K562 (cell line): ENCODE data around the gene CHTF8. TPM values are rescaled to one million over a fixed set of nuclear protein-coding genes. Genes with fewer than 3 reads are reported as not detected.

Experiments
- BCLAF1 ChIP-seq, 2 experiments: fragments of 450-650 bp in 1 of 2; IDR thresholded peaks; 2 replicates each; pipeline ENCODE4 v1.6.1; 2011 to 2017; ENCODE audit warnings: low read depth in 2 of 2, antibody characterized with exemption in 1 of 2, borderline replicate concordance in 1 of 2, low read length in 1 of 2, mild to moderate bottlenecking in 1 of 2, mixed read lengths in 1 of 2; ENCODE audit not compliant: control insufficient read depth in 1 of 2
- CTCF ChIP-seq, 3 experiments: IDR thresholded peaks in 2 of 3; conservative IDR thresholded peaks in 1 of 3; 2 replicates each; pipeline ENCODE4 v1.5.1; 2011 to 2012; ENCODE audit warnings: low read length in 3 of 3, mild to moderate bottlenecking in 3 of 3, control low read depth in 2 of 3, improper control_type of control experiment in 1 of 3, inconsistent platforms in 1 of 3, low read depth in 1 of 3, mixed read lengths in 1 of 3, moderate library complexity in 1 of 3; ENCODE audit not compliant: insufficient read depth in 2 of 3
- MTA1 ChIP-seq: fragments of 450-650 bp; IDR thresholded peaks from 2 replicates; pipeline ENCODE4 v1.6.1; 2017; ENCODE audit warnings: borderline replicate concordance
- RAD21 ChIP-seq, 2 experiments: fragments of 250-450 bp in 1 of 2; fragments of 450-650 bp in 1 of 2; sonication (Bioruptor Pico) in 1 of 2; formaldehyde crosslinking in 1 of 2; IDR thresholded peaks in 1 of 2; conservative IDR thresholded peaks in 1 of 2; 2 replicates each; pipeline versions ENCODE4 v1.4.0 to v1.8.0; 2020 to 2022; ENCODE audit warnings: mild to moderate bottlenecking in 2 of 2, moderate library complexity in 1 of 2
- REST ChIP-seq, 2 experiments: fragments of 450-650 bp; formaldehyde crosslinking in 1 of 2; IDR thresholded peaks; 2 replicates each; pipeline versions ENCODE4 v1.4.0 to v1.6.1; 2014 to 2020; ENCODE audit warnings: mild to moderate bottlenecking in 2 of 2, borderline replicate concordance in 1 of 2, low read depth in 1 of 2
- ZC3H11A ChIP-seq: IDR thresholded peaks from 2 replicates; pipeline ENCODE4 v1.6.1; 2012; ENCODE audit warnings: low read depth, low read length, improper control_type of control experiment
- ZNF586 ChIP-seq: fragments of 450-650 bp; formaldehyde crosslinking; conservative IDR thresholded peaks from 2 replicates; pipeline ENCODE4 v1.4.0; 2020; ENCODE audit warnings: mild to moderate bottlenecking, moderate library complexity
- ZZZ3 ChIP-seq: fragments of 450-650 bp; IDR thresholded peaks from 2 replicates; pipeline ENCODE4 v1.6.1; 2016; ENCODE audit warnings: antibody characterized with exemption, mild to moderate bottlenecking, moderate library complexity
- polyA plus RNA-seq, 8 experiments: library from polyadenylated mRNA; depleted of rRNA in 4 of 8; stranded (reverse) in 5 of 8; unstranded in 3 of 8; fragments of >200 nt; fragmentation: Nextera tagmentation in 2 of 8; fragmentation: Illumina TruSeq in 1 of 8; extraction: Ambion mirVana in 2 of 8; extraction: Trizol in 1 of 8; gene quantifications; 2 replicates each; pipeline versions ENCODE4 v1.2.1 to v1.2.3, GENCODE V29; 2011 to 2014; ENCODE audit warnings: inconsistent platforms in 1 of 8, missing spikeins in 1 of 8
- total RNA-seq, 7 experiments: library from RNA; depleted of rRNA in 6 of 7; stranded (reverse); fragments of >200 nt in 6 of 7; fragmentation: Illumina TruSeq in 2 of 7; extraction: Trizol in 2 of 7; gene quantifications; 2 replicates each; pipeline versions ENCODE4 v1.2.1 to v1.2.3, GENCODE V29; 2011 to 2021; ENCODE audit warnings: low replicate concordance in 1 of 7

Gene CHTF8
- total and polyA plus RNA-seq, 9 of the 15 experiments (the other 6 are each of a cell fraction or from before 2014, with no cell fraction given), result 20.2 to 199 (median 108) TPM

- TF ChIP-seq REST (IDR thresholded peaks at IDR 0.05; ENCODE audit: borderline replicate concordance), result peak; percentile 66; the same call in 1 of the 2 replicates
- no peak for TF ChIP-seq REST (CRISPR knock-in tag; IDR thresholded peaks at IDR 0.05; ENCODE audit: low read depth)
- TF ChIP-seq CTCF (IDR thresholded peaks at IDR 0.05 in 2 of 3, conservative IDR thresholded peaks at IDR 0.05 in 1 of 3; ENCODE audit: insufficient read depth in 2 of 3, low read depth in 1 of 3, low read length in 3 of 3), result peak; percentile 53 to 89 (median 78); a peak in 5 of 6 replicates
- no peak for TF ChIP-seq MTA1
- TF ChIP-seq RAD21 (CRISPR knock-in tag; conservative IDR thresholded peaks at IDR 0.05 in 1 of 2, IDR thresholded peaks at IDR 0.05 in 1 of 2), result peak; percentile 73 to 86
- TF ChIP-seq ZC3H11A, result no peak
- no peak for TF ChIP-seq ZNF586
- peak; percentile 63; the same call in 1 of the 2 replicates for TF ChIP-seq ZZZ3
- TF ChIP-seq BCLAF1 (IDR thresholded peaks at IDR 0.05; ENCODE audit: borderline replicate concordance in 1 of 2, control insufficient read depth in 1 of 2, low read depth in 2 of 2, low read length in 1 of 2), result no peak
Measured at GRCh38 chr16:69150146-69150865, 17.9 kb upstream of the CHTF8 start (continued).
